GM18498 (cell line): Measurements from ENCODE around the gene KCNN3.
A peak's percentile ranks its signal among the peaks of the same experiment; 100 is the strongest.

ENCODE experiments used
- ATAC-seq: cut with Tn5 transposase; IDR thresholded peaks from one replicate; pipeline ENCODE4 v1.9.1; 2021; ENCODE audit warnings: mild to moderate bottlenecking, moderate library complexity; ENCODE audit not compliant: unreplicated experiment

KCNN3 gene

GRCh38 chr1:154844297-154844681 lies 25.8 kb downstream of the KCNN3 start:
- ATAC-seq: no peak

DNA sequence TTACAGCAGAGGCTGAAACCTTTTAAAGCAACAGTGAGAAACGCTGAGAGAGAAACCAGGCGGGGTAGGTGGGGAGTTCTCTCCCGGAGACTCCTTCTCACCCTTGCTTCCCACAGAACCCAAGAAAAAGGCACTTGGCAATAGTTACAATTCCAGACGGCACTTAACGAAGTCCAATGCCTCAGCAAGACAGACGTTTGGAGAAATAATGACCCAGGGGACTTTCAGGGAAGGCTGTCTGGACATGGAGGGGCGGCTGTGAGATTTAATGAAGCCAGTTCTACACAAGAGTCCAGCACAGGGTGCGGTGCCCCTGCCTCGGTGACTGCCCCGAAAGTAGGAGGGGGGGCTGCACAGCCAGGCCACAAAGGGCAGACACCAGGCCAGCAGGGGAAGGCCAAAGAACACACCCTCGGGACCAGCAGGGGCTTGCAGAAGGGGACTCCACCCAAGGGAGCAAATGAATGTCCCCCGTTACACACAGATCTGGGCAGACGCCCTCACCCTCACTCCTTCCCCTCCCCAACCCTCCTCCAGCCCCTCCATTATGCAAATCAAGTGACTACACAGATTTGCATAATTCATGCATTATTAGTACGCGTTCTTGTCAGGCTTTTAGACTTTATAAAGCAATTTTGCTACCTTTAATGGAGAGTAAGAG lies 26.3 kb downstream of the KCNN3 start:
- no peak for ATAC-seq

DNA sequence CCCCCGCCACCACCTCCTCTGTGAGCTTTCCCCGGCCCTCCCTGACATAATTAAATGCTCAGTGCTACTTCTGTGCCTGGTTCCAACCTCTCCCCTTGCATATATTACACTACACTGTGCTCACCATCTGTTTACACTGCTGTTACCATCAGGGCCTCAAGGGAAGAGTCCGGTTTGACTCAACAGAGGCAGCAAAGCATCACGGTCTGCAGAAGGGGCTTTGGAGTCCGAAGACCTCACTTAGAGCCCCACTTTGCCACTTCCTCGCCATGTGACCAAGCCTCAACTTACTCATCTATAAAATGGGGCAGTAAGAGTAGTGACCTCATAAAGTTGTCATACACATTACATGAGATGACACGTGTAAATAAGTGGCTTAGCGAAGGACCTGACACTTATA lies 27.4 kb downstream of the KCNN3 start:
- no peak for ATAC-seq

GRCh38 chr1:154841384-154841783 lies 28.7 kb downstream of the KCNN3 start:
- ATAC-seq: no peak

- ATAC-seq: no peak
Measured at GRCh38 chr1:154840269-154841176, 29.6 kb downstream of the KCNN3 start.

- no peak for ATAC-seq
Measured at GRCh38 chr1:154839691-154840090, 30.4 kb downstream of the KCNN3 start.

- ATAC-seq: no peak
Measured at GRCh38 chr1:154838988-154839387, 31.1 kb downstream of the KCNN3 start.

GRCh38 chr1:154838461-154838860 lies 31.6 kb downstream of the KCNN3 start:
- no peak for ATAC-seq

- peak; percentile 86 for ATAC-seq
Measured at GRCh38 chr1:154837672-154838171, 32.4 kb downstream of the KCNN3 start.

- no peak for ATAC-seq
Measured at GRCh38 chr1:154837034-154837671, 32.9 kb downstream of the KCNN3 start.

DNA sequence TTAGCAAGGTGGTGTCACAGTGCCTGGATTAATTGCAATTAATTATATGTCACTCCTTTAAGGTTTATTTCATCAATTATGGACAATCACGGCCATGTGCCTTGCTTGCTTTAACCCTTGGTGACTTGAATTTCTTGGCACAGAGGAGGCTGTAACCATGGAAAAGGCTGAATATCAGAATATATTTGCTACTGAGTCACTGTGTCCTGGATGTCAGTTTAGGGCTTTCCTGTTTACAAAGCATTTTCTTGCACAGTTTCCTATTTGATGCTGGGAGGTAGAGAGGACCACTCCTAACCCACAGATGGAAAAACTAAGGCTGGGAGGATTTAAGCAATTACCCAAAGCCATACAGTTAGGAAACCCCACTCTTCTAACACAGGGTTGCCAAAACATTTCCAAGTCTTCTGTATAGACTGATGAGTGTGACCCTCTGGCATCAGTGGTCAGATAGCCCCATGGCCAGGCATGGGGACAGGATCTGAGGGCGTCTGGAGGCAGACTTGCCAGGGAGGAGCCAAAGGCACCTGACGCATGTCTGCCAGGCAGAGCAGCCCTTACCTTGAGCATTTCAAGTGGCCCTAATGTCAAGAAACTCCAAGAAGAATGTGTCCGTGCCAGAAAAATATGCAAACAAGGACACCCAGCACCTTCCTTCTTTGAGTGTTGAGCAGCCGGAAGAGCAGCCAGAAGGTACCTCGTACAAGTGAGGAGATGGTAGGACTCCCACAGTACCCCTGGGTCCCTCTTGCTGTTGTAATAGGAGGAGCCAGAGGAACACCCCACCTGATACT lies 34.4 kb downstream of the KCNN3 start:
- no peak for ATAC-seq

DNA sequence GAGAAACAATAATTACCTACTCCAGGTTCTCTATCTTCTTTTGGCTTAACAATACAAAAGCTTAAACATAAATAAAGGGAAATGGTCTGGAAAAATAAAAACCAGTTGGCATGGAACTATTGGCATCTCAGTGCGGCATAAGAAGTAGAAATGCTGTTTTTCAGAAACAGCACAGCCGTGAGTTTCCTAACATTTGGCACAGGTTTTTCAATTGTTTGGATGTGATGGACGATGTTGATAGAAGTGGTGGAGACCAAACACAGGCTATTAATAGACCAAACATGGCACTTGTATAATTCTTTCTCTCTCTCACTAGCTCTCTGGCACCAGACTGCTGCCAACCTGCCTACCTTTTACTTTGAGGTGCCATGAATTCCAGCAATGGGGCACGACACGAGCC lies 36.2 kb downstream of the KCNN3 start:
- ATAC-seq: no peak

DNA sequence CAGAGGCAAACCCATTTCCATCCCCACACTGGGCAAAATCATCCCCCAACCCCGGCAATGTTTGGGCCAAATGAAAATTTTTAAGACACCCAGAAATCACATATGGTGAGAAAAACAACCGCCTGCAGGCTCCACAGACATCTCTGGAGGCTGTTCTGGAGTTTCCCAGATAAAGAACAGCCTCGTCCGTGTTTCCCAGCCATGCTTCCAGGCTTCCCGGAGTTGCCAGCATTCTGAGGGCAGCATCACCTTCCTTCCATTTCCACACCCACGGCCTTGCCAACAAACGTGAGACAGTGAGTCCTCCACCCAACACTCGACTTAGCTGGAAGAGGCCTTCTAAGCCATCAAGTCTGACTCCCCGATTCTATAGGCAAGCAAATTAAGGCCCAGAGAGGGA lies 36.9 kb downstream of the KCNN3 start:
- ATAC-seq: no peak

- ATAC-seq: no peak
Measured at GRCh38 chr1:154832384-154832783, 37.7 kb downstream of the KCNN3 start.

DNA sequence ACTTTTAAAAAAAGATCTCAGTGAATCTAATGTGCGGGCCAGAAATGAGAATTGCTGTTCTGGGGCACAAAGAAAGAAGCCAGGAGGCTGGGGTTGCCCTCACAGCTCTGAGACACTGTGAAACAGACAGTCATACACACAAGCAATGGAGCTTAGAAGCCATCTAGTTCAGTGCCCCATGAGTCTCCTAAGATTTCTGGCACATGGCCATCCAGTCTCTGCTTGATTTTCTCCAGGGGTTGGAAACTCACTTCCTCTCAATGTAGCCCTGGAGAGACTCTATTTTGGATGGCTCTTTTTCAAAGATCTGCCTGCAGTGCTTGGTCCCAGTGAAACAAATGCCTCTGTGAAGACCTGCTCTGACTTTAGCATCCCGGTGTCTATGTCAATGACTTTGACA lies 38.6 kb downstream of the KCNN3 start:
- no peak for ATAC-seq

DNA sequence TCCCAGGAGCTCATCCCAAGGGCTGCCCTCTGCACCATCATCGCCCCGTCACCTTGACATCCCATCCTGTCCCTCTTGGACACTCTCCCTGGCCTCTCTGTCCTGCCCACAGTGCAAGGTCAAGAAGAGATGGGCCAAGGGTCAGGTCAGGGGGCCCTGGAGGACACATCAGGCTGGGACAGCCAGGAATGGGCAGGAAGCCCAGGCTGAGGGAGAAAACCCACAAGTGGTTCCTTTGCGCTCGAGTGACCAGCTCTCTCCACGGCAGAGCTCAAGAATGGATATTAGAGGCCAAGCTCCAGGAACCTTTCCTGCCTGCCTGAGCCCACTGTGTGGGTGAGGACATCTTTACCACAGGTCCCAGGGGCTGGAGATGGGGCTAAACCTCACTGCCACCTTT lies 41.0 kb downstream of the KCNN3 start:
- no peak for ATAC-seq

DNA sequence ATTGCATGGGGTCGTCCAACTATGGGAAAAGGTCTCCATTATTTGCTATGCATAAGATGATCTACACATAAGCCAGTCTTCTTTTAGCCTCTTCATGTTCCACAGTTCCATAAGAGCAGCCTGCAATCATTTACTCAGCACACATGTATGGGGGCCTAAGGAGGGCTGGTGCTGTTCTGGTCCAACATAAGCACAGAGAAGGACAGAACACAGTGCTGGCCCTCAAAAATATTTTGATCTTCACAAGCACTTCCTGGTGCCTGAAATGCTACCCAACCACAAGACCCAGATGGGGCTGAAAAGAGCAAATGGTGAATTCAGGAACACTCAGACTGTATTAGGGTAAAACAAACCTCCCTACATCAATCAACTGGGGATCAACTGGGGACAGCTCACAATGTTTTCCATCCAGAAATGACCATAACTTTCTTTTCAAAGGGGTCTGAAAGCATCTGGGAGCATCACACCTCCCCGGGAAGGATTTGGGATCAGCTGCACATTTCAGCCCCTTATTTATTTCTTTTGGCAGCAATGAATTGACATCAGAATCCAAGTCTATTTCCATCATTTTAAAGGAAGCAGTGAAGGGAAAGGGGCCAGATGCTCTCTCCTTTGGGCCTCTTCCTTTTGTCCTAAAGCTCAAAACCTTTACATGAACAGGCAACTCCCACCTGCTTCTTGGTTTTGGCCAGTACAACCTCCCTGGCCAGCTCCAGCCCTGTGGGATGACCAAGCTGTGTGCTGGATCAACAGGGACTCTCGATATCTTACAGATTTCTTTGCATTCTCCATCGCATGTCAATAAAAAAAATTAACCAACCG lies 45.7 kb downstream of the KCNN3 start:
- ATAC-seq: no peak

DNA sequence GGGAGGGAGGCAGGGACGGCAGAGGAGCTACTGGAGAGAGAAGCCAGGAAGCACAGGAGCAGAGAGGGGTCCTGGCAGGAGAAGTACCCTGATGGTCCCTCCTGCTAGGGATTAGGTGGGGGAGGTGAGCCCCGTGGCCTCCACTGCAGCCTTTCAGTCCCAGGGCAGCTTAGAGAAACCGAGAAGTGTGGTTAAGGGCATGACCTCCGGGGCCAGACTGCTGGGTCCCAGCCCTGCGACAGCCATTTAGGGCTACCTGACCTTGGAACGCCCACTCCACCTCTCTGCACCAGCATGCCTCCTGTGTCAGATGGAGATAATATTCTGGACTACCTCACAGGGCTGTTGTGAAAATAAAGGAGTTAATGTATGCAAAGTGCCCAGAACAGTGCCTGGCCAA lies 47.4 kb downstream of the KCNN3 start:
- no peak for ATAC-seq

DNA sequence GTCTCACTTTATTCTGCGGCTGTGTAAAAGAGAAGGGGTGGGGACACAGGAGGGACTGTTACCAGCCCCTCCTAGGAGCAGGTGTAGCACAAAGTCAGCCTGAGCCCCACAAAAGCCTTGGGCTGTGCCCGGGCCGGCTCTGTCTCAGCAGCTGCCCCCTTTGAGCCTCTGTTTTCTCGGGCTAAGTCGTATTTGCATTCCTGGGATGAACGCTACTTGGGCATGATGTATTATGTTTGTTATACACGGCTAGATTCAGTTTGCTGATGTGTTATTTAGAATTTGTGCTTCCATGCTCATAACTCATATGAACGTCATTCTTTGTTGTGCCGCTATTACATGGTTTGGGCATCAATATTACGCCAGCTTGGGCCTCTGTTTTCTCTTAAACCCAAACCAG lies 47.8 kb downstream of the KCNN3 start:
- ATAC-seq: no peak

- ATAC-seq: no peak
Measured at GRCh38 chr1:154821083-154821482, 49.0 kb downstream of the KCNN3 start.
